Endothelial cell (in vitro differentiated cells): ENCODE results near the gene CTNNB1. TPM values are rescaled to one million over a fixed set of nuclear protein-coding genes. Genes with fewer than 3 reads are reported as not detected.
A peak's percentile ranks its signal among the peaks of the same experiment; 100 is the strongest.

Source experiments
- DNase-seq: peaks from one replicate; pipeline ENCODE4 v3.0.0; 2021; ENCODE audit warnings: low spot score
- H3K27ac Mint-ChIP-seq: one replicate; pipeline ENCODE4 v1.8.0; 2021; ENCODE audit warnings: mixed read lengths, inconsistent platforms; ENCODE audit not compliant: unreplicated experiment
- H3K27me3 Mint-ChIP-seq: one replicate; pipeline ENCODE4 v1.8.0; 2021; ENCODE audit warnings: mild to moderate bottlenecking, moderate library complexity, mixed read lengths, inconsistent platforms; ENCODE audit not compliant: unreplicated experiment
- H3K36me3 Mint-ChIP-seq: one replicate; pipeline ENCODE4 v1.8.0; 2021; ENCODE audit warnings: mild to moderate bottlenecking, low read depth, mixed read lengths, inconsistent platforms; ENCODE audit not compliant: unreplicated experiment
- H3K4me1 Mint-ChIP-seq: one replicate; pipeline ENCODE4 v1.8.0; 2021; ENCODE audit warnings: mild to moderate bottlenecking, mixed read lengths, inconsistent platforms; ENCODE audit not compliant: unreplicated experiment
- H3K4me3 Mint-ChIP-seq: one replicate; pipeline ENCODE4 v1.8.0; 2021; ENCODE audit warnings: mild to moderate bottlenecking, mixed read lengths, inconsistent platforms; ENCODE audit not compliant: unreplicated experiment
- H3K9me3 Mint-ChIP-seq: one replicate; pipeline ENCODE4 v1.8.0; 2021; ENCODE audit warnings: mixed read lengths, inconsistent platforms; ENCODE audit not compliant: unreplicated experiment
- CTCF ChIP-seq: fragments of 200-600 bp; sonication (generic); IDR thresholded peaks from one replicate; pipeline ENCODE4 v1.5.0; 2021; ENCODE audit warnings: antibody characterized with exemption; ENCODE audit not compliant: unreplicated experiment
- total RNA-seq: library from RNA; stranded (reverse); fragmentation: NEBNext Ultra II Directional; extraction: Animal tissue kit (Norgen Biotek cat#: 25700); gene quantifications from one replicate; pipeline ENCODE4 v1.2.1, GENCODE V29; 2021; ENCODE audit not compliant: unreplicated experiment

Gene CTNNB1
- total RNA-seq, 1 donor from 2014 or later: 1,051 TPM

DNA sequence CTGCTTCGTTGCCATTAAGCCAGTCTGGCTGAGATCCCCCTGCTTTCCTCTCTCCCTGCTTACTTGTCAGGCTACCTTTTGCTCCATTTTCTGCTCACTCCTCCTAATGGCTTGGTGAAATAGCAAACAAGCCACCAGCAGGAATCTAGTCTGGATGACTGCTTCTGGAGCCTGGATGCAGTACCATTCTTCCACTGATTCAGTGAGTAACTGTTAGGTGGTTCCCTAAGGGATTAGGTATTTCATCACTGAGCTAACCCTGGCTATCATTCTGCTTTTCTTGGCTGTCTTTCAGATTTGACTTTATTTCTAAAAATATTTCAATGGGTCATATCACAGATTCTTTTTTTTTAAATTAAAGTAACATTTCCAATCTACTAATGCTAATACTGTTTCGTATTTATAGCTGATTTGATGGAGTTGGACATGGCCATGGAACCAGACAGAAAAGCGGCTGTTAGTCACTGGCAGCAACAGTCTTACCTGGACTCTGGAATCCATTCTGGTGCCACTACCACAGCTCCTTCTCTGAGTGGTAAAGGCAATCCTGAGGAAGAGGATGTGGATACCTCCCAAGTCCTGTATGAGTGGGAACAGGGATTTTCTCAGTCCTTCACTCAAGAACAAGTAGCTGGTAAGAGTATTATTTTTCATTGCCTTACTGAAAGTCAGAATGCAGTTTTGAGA, 25.0 kb downstream of the CTNNB1 start:
- peaks cover 38% of the 10 kb centered on the region for H3K36me3 Mint-ChIP-seq
- TF ChIP-seq CTCF: no peak
- no peak for DNase-seq
- peak overlapping the region; percentile 39 for H3K4me3 Mint-ChIP-seq
- no peak overlapping the region for H3K27ac Mint-ChIP-seq
- H3K9me3 Mint-ChIP-seq: no peaks in the 10 kb centered on the region
- peaks cover 45% of the 10 kb centered on the region for H3K4me1 Mint-ChIP-seq
- no peaks in the 10 kb centered on the region for H3K27me3 Mint-ChIP-seq

DNA sequence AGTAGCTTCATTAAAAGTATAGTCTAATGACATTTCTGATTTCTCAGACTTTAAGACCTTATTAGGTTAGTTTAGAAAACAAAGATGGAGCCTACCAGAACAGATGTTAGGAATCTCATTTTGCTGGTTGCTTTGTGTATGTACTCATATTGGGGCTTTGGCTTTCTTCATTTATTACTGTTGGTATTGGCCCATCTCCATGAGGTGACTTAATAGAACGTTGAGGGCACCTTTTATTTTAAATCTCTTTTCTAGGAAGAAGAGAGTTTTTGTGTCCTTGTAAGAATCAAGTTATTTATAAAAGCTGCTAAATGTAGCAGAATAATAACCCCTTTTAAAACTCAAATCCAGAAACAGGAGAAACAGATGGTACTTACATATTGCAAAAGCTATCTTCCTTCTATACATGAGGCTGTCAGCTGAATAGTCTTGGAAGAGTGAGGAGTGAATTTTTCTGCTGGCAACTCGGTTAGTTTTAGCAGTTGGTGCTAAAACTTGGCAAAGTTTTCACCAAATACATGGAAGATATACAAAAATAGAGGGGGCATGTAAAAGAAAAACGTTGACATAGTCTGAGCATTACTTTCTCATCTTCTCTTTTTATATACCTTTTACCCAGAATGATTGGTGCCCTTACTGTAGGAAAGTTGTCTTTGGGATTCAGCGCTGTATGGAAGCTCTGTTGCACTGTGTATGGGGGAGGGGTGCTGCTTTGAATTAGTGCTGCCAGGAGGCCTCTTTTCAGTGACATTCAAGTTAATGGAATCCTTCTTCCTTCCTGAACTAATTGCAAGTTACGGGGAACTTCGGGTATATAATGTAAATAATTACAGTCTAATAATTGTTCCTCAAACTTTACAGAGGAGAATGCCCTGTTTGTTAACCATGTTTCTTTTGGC, 35.8 kb downstream of the CTNNB1 start:
- peaks cover 66% of the 10 kb centered on the region for H3K36me3 Mint-ChIP-seq
- H3K27ac Mint-ChIP-seq: no peak overlapping the region
- no peak for DNase-seq
- no peak for TF ChIP-seq CTCF
- peaks cover 38% of the 10 kb centered on the region for H3K4me1 Mint-ChIP-seq
- no peaks in the 10 kb centered on the region for H3K9me3 Mint-ChIP-seq
- peaks cover 1% of the 10 kb centered on the region for H3K27me3 Mint-ChIP-seq
- H3K4me3 Mint-ChIP-seq: peak overlapping the region; percentile 38

DNA sequence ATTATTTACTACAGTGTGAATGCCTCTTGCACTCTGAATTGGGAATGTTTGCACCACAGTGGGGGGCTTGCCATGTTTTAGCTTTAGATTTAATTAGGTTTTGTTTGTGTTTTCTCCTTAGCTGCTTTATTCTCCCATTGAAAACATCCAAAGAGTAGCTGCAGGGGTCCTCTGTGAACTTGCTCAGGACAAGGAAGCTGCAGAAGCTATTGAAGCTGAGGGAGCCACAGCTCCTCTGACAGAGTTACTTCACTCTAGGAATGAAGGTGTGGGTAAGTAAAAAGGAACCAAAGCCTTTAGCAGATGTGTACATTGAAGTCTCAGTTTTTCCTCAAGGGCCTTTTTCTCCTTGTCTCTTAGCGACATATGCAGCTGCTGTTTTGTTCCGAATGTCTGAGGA, 36.9 kb downstream of the CTNNB1 start:
- DNase-seq: no peak
- Mint-ChIP-seq H3K27me3 (peaks cover 3% of the 10 kb centered on the region), H3K4me3 (no peak overlapping the region), H3K9me3 (no peaks in the 10 kb centered on the region), H3K4me1 (peaks cover 26% of the 10 kb centered on the region), H3K36me3 (peaks cover 62% of the 10 kb centered on the region), H3K27ac (no peak overlapping the region)
- no peak for TF ChIP-seq CTCF

DNA sequence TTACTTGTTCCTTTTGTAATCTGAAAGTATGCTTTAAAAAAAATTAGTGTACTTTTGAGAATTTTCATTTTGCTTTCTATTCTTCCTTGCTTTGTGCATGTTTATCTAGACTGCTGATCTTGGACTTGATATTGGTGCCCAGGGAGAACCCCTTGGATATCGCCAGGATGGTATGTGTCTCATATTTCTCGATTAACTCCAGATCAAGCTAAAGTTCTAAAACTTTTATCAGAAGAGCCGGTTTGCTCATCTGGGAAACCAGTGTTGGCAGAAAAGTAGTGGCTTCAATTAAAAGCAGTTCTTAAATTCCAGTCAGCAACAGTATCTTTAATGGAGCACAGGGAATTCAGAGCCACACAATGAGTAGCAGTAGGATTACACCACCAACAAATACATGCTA, 38.6 kb downstream of the CTNNB1 start:
- Mint-ChIP-seq H3K4me1 (peaks cover 11% of the 10 kb centered on the region), H3K4me3 (peak overlapping the region; percentile 16), H3K27ac (no peak overlapping the region)

More for the DNA sequence above, 38.6 kb downstream of the CTNNB1 start:
- no peak for DNase-seq
- no peak for TF ChIP-seq CTCF
- Mint-ChIP-seq H3K27me3 (peaks cover 6% of the 10 kb centered on the region), H3K36me3 (peaks cover 71% of the 10 kb centered on the region), H3K9me3 (no peaks in the 10 kb centered on the region)
